ENCODE results near the gene PSMF1. TPM values are rescaled to one million over a fixed set of nuclear protein-coding genes. Genes with fewer than 3 reads are reported as not detected.

PSMF1 gene
- total and polyA plus RNA-seq, 2 of the 13 experiments (the other 11 are each of a cell fraction or from before 2014, with no cell fraction given), result 82.5 to 86.0 TPM

DNA sequence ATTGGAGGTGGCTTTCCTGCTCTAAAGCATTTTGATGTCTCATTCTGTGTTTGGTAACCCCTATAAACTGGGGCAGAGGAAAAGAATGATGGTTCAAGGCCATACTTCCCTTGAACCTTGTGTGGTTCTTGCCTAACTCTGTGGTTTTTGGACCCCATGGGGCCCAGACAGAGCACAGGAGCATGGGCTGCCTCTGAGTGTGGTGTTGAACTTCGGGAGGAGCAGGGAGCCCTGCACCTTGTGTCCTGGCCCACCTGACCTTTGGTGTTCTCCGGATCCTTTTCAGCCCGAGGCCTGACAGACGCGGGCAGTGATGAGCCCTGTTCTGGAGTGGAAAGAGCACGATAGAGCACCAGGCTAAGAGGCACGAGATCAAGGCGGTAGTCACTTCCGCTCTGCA, 47.5 kb downstream of the PSMF1 start (continued):
- TF ChIP-seq, protein P1, sequence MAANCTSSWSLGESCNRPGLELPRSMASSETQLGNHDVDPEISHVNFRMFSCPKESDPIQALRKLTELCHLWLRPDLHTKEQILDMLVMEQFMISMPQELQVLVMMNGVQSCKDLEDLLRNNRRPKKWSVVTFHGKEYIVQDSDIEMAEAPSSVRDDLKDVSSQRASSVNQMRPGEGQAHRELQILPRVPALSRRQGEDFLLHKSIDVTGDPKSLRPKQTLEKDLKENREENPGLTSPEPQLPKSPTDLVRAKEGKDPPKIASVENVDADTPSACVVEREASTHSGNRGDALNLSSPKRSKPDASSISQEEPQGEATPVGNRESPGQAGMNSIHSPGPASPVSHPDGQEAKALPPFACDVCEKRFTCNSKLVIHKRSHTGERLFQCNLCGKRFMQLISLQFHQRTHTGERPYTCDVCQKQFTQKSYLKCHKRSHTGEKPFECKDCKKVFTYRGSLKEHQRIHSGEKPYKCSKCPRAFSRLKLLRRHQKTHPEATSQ (CRISPR knock-in tag; IDR thresholded peaks at IDR 0.05; ENCODE audit: borderline replicate concordance), result no peak
- no peak for TF ChIP-seq MLLT10 (CRISPR knock-in tag; IDR thresholded peaks at IDR 0.05)
- no peak for TF ChIP-seq RBAK (CRISPR knock-in tag; IDR thresholded peaks at IDR 0.05)
- TF ChIP-seq, protein P2, sequence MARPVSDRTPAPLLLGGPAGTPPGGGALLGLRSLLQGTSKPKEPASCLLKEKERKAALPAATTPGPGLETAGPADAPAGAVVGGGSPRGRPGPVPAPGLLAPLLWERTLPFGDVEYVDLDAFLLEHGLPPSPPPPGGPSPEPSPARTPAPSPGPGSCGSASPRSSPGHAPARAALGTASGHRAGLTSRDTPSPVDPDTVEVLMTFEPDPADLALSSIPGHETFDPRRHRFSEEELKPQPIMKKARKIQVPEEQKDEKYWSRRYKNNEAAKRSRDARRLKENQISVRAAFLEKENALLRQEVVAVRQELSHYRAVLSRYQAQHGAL (CRISPR knock-in tag; IDR thresholded peaks at IDR 0.05; ENCODE audit: not compliant biosample characterization), result no peak
- TF ChIP-seq ZNF275 (CRISPR knock-in tag; IDR thresholded peaks at IDR 0.05; ENCODE audit: borderline replicate concordance), result no peak
- no peak for TF ChIP-seq SOX6 (IDR thresholded peaks at IDR 0.05)
- peak; percentile 16; the same call in 1 of the 2 replicates for TF ChIP-seq SOX6 (CRISPR knock-in tag; IDR thresholded peaks at IDR 0.05)
- no peak for TF ChIP-seq ZBTB40 (IDR thresholded peaks at IDR 0.05)
- TF ChIP-seq ZBTB40 (CRISPR knock-in tag; IDR thresholded peaks at IDR 0.05), result no peak
- TF ChIP-seq ARID5B (CRISPR knock-in tag; IDR thresholded peaks at IDR 0.05), result 0 out of 2 replicates have a peak, but pooled peaks have one; percentile 26
- TF ChIP-seq ZBTB37 (CRISPR knock-in tag; IDR thresholded peaks at IDR 0.05), result no peak
